Measurements from ENCODE around the gene NDUFS7. TPM values are rescaled to one million over a fixed set of nuclear protein-coding genes. Genes with fewer than 3 reads are reported as not detected.

NDUFS7 gene
- total RNA-seq, 1 donor = 46.0 TPM

DNA sequence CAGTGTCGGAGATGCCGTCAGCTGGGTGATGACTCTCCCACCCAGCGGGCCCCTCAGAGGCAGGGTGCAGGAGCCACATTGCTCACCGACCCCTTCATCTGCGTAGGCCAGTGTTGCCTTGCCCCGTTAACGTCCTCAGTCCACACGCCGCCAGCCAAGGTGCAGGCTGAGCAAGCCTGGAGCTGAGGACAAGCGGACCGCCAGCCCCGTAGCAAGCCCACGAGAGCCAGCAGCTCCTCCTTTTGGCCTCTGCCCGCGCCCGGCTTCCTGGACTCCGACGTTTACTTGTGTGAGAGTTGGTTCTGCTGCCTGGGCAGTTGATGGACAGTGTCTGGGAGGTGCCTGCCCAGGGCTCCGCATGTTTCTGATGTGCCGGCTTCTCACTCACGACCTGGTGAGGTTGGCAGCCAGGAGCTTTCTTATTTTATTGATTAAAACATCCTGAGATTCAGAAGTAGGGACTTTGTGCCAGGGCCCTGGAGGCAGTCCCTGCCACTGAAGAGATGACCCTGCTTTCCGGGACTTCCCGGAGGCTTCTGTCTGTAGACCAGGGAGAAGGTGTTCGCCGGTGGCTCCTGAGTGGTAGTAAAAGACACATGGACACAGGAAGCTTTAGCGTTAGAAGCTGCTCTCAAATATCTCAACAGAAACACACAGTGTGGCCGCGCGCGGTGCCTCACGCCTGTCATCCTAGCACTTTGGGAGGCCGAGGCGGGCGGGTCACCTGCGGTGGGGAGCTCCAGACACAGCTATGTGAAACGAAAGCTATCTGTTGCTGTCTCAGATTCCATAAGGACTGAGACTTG, 29.5 kb downstream of the NDUFS7 start:
- Histone ChIP-seq H3K27ac (ENCODE audit: low read depth, low read length) (peak overlapping the region; percentile 13), H3K4me3 (ENCODE audit: insufficient read depth, low read length) (no peak overlapping the region), H3K27me3 (ENCODE audit: insufficient read depth, low read length) (no peaks in the 10 kb centered on the region), H3K79me2 (ENCODE audit: insufficient read depth, low read length) (peaks cover 98% of the 10 kb centered on the region), H3K36me3 (ENCODE audit: insufficient read depth, low read length) (peaks cover 13% of the 10 kb centered on the region), H3K4me2 (ENCODE audit: insufficient read depth, low read length) (no peak overlapping the region), H2AFZ (ENCODE audit: low read length) (no peak overlapping the region), H4K20me1 (ENCODE audit: insufficient read depth, low read length) (peaks cover 79% of the 10 kb centered on the region), H3K9me3 (ENCODE audit: low read depth, low read length) (no peaks in the 10 kb centered on the region), H3K4me1 (ENCODE audit: insufficient read depth, low read length) (peaks cover 61% of the 10 kb centered on the region)
- TF ChIP-seq, protein P1, sequence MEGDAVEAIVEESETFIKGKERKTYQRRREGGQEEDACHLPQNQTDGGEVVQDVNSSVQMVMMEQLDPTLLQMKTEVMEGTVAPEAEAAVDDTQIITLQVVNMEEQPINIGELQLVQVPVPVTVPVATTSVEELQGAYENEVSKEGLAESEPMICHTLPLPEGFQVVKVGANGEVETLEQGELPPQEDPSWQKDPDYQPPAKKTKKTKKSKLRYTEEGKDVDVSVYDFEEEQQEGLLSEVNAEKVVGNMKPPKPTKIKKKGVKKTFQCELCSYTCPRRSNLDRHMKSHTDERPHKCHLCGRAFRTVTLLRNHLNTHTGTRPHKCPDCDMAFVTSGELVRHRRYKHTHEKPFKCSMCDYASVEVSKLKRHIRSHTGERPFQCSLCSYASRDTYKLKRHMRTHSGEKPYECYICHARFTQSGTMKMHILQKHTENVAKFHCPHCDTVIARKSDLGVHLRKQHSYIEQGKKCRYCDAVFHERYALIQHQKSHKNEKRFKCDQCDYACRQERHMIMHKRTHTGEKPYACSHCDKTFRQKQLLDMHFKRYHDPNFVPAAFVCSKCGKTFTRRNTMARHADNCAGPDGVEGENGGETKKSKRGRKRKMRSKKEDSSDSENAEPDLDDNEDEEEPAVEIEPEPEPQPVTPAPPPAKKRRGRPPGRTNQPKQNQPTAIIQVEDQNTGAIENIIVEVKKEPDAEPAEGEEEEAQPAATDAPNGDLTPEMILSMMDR (IDR thresholded peaks at IDR 0.05; ENCODE audit: extremely low read depth, low read depth, low read length) = no peak
- no peak for DNase-seq (ENCODE audit: insufficient read length, low spot score, missing footprints)

DNA sequence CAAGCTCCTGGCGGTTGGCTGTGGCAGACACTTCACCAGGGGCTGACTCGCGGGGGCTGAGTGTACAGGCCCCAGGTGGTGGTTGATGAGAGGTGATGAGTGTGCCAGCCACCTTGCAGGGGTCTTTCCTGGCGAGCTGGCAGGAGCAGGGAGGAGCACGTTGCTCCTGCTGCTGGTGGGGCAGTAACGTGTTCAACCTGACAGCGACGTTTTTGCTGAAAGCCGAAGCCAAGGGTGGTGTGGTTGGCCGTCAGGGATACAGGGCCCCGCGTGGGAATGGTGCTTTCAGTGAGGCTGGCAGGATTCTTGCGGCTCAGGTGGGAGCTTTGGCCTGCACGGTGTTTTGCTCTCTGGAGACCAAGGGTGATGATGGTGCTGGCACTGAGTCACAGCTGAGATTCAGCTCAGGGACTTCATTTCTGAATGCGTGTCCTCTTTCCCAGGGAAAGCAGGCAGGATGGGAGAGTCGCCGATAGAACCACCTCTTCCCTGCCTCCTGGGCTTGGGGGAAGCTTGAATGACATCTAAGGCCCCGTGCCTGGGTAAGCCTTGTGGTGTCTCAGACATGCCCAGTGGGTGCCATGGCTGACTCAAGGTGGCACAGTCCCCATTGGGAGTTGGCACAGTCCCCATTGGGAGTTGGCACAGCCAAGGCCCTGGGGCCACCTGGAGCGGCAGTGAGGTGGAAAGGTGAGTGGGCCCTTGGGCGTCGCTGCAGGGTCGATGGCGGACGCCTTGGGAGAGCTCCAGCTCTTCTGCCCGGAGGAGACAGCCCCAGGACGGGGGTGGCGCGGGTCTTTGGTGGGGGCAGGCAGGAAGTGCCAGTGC, 32.5 kb downstream of the NDUFS7 start:
- Histone ChIP-seq H3K36me3 (ENCODE audit: insufficient read depth, low read length) (peaks cover 40% of the 10 kb centered on the region), H3K4me3 (ENCODE audit: insufficient read depth, low read length) (peak overlapping the region; percentile 51), H3K79me2 (ENCODE audit: insufficient read depth, low read length) (peaks cover 96% of the 10 kb centered on the region), H3K27me3 (ENCODE audit: insufficient read depth, low read length) (no peaks in the 10 kb centered on the region), H3K9me3 (ENCODE audit: low read depth, low read length) (no peaks in the 10 kb centered on the region), H3K27ac (ENCODE audit: low read depth, low read length) (peak overlapping the region; percentile 94), H3K4me1 (ENCODE audit: insufficient read depth, low read length) (peaks cover 36% of the 10 kb centered on the region), H4K20me1 (ENCODE audit: insufficient read depth, low read length) (peaks cover 71% of the 10 kb centered on the region), H3K4me2 (ENCODE audit: insufficient read depth, low read length) (peak overlapping the region; percentile 64), H2AFZ (ENCODE audit: low read length) (no peak overlapping the region)
- DNase-seq (ENCODE audit: insufficient read length, low spot score, missing footprints) = peak; percentile 93
- TF ChIP-seq, protein P1 (IDR thresholded peaks at IDR 0.05; ENCODE audit: extremely low read depth, low read depth, low read length) = no peak

DNA sequence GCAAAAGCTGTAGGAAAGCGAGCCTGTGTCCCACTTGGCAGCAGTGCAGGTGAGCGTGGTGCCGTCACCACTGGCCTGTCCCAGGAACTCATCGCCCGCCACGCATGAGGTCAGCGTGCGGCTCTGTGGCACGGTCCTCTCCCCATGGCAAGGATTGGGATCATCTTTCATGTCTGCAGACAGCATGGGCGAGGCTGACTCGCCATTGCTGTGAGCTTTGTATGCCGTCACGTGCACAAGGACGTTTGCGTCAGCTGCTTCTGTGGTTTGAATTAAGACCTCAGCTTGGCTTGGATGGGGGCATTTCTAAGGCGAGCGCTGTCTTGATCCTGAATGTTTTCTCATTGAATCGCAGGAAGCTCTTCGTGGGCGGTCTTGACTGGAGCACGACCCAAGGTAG, 33.4 kb downstream of the NDUFS7 start:
- H3K36me3 ChIP-seq (ENCODE audit: insufficient read depth, low read length) = peaks cover 47% of the 10 kb centered on the region
- peak; percentile 93 for DNase-seq (ENCODE audit: insufficient read length, low spot score, missing footprints)
- peaks cover 96% of the 10 kb centered on the region for H3K79me2 ChIP-seq (ENCODE audit: insufficient read depth, low read length)
- no peak overlapping the region for H3K4me3 ChIP-seq (ENCODE audit: insufficient read depth, low read length)
- H4K20me1 ChIP-seq (ENCODE audit: insufficient read depth, low read length) = peaks cover 62% of the 10 kb centered on the region
- H3K4me2 ChIP-seq (ENCODE audit: insufficient read depth, low read length) = peak overlapping the region; percentile 26
- no peaks in the 10 kb centered on the region for H3K27me3 ChIP-seq (ENCODE audit: insufficient read depth, low read length)
- H3K4me1 ChIP-seq (ENCODE audit: insufficient read depth, low read length) = peaks cover 29% of the 10 kb centered on the region
- TF ChIP-seq, protein P1 (IDR thresholded peaks at IDR 0.05; ENCODE audit: extremely low read depth, low read depth, low read length) = no peak
- H3K9me3 ChIP-seq (ENCODE audit: low read depth, low read length) = no peaks in the 10 kb centered on the region
- peak overlapping the region; percentile 94 for H3K27ac ChIP-seq (ENCODE audit: low read depth, low read length)
- H2AFZ ChIP-seq (ENCODE audit: low read length) = no peak overlapping the region

Data from osteoblast (primary cell).